ENCODE results near the gene RNF167. TPM values are rescaled to one million over a fixed set of nuclear protein-coding genes. Genes with fewer than 3 reads are reported as not detected.

RNF167 gene
- total and polyA plus RNA-seq, 2 of the 13 experiments (the other 11 are each of a cell fraction or from before 2014, with no cell fraction given): 44.1 to 45.4 TPM

DNA sequence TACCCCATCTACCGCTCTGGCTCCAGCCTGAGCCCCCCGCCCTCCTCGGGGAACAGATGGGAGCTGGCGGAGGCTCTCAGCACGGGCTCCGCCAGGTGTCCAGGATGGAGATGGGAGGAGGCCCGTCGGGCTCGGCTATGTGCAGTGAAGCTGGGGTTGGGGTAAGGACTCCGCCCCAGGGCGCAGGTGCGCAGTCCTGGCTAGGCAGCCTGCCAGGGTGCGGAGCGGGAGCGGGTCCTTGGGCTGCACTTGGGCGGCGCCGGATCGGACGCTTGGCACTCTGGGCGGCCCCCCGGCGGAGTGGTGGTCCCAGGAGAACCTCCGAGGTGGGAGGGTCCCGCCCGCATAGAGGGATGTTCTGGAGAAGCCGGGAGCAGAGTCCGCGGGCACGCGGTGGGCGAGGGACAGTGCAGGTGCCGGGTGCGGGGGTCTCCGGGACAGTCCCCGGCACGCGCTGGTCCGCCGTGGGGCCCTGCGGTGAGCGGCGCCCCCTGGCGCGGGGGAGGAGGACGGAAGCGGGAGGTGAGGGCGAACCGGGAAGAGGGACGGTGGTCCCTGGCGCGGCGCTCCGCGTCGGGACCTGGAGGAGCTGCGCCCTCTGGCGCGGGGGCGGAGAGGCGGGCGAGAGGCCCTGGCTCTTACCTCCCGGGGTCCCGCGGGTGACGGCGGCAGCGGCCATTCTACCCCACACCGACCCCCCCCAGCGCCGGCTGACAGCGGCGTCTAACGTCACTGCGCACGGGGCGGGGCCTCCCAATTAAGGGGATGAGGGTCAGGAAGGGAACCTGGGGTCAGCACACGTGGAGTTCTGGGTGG lies 47.1 kb downstream of the RNF167 start, which contains the start of gene CAMTA2 (continued):
- TF ChIP-seq, protein P1, sequence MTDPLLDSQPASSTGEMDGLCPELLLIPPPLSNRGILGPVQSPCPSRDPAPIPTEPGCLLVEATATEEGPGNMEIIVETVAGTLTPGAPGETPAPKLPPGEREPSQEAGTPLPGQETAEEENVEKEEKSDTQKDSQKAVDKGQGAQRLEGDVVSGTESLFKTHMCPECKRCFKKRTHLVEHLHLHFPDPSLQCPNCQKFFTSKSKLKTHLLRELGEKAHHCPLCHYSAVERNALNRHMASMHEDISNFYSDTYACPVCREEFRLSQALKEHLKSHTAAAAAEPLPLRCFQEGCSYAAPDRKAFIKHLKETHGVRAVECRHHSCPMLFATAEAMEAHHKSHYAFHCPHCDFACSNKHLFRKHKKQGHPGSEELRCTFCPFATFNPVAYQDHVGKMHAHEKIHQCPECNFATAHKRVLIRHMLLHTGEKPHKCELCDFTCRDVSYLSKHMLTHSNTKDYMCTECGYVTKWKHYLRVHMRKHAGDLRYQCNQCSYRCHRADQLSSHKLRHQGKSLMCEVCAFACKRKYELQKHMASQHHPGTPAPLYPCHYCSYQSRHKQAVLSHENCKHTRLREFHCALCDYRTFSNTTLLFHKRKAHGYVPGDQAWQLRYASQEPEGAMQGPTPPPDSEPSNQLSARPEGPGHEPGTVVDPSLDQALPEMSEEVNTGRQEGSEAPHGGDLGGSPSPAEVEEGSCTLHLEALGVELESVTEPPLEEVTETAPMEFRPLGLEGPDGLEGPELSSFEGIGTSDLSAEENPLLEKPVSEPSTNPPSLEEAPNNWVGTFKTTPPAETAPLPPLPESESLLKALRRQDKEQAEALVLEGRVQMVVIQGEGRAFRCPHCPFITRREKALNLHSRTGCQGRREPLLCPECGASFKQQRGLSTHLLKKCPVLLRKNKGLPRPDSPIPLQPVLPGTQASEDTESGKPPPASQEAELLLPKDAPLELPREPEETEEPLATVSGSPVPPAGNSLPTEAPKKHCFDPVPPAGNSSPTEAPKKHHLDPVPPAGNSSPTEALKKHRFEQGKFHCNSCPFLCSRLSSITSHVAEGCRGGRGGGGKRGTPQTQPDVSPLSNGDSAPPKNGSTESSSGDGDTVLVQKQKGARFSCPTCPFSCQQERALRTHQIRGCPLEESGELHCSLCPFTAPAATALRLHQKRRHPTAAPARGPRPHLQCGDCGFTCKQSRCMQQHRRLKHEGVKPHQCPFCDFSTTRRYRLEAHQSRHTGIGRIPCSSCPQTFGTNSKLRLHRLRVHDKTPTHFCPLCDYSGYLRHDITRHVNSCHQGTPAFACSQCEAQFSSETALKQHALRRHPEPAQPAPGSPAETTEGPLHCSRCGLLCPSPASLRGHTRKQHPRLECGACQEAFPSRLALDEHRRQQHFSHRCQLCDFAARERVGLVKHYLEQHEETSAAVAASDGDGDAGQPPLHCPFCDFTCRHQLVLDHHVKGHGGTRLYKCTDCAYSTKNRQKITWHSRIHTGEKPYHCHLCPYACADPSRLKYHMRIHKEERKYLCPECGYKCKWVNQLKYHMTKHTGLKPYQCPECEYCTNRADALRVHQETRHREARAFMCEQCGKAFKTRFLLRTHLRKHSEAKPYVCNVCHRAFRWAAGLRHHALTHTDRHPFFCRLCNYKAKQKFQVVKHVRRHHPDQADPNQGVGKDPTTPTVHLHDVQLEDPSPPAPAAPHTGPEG (CRISPR knock-in tag; IDR thresholded peaks at IDR 0.05): peak; percentile 83
- TF ChIP-seq, protein P2, sequence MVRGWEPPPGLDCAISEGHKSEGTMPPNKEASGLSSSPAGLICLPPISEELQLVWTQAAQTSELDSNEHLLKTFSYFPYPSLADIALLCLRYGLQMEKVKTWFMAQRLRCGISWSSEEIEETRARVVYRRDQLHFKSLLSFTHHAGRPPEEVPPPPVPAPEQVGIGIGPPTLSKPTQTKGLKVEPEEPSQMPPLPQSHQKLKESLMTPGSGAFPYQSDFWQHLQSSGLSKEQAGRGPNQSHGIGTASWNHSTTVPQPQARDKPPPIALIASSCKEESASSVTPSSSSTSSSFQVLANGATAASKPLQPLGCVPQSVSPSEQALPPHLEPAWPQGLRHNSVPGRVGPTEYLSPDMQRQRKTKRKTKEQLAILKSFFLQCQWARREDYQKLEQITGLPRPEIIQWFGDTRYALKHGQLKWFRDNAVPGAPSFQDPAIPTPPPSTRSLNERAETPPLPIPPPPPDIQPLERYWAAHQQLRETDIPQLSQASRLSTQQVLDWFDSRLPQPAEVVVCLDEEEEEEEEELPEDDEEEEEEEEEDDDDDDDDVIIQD (CRISPR knock-in tag; IDR thresholded peaks at IDR 0.05; ENCODE audit: low read depth): peak; percentile 31; the same call in 1 of the 2 replicates
- TF ChIP-seq ZNF274 (CRISPR knock-in tag; IDR thresholded peaks at IDR 0.05): peak; percentile 53
- TF ChIP-seq, protein P3, sequence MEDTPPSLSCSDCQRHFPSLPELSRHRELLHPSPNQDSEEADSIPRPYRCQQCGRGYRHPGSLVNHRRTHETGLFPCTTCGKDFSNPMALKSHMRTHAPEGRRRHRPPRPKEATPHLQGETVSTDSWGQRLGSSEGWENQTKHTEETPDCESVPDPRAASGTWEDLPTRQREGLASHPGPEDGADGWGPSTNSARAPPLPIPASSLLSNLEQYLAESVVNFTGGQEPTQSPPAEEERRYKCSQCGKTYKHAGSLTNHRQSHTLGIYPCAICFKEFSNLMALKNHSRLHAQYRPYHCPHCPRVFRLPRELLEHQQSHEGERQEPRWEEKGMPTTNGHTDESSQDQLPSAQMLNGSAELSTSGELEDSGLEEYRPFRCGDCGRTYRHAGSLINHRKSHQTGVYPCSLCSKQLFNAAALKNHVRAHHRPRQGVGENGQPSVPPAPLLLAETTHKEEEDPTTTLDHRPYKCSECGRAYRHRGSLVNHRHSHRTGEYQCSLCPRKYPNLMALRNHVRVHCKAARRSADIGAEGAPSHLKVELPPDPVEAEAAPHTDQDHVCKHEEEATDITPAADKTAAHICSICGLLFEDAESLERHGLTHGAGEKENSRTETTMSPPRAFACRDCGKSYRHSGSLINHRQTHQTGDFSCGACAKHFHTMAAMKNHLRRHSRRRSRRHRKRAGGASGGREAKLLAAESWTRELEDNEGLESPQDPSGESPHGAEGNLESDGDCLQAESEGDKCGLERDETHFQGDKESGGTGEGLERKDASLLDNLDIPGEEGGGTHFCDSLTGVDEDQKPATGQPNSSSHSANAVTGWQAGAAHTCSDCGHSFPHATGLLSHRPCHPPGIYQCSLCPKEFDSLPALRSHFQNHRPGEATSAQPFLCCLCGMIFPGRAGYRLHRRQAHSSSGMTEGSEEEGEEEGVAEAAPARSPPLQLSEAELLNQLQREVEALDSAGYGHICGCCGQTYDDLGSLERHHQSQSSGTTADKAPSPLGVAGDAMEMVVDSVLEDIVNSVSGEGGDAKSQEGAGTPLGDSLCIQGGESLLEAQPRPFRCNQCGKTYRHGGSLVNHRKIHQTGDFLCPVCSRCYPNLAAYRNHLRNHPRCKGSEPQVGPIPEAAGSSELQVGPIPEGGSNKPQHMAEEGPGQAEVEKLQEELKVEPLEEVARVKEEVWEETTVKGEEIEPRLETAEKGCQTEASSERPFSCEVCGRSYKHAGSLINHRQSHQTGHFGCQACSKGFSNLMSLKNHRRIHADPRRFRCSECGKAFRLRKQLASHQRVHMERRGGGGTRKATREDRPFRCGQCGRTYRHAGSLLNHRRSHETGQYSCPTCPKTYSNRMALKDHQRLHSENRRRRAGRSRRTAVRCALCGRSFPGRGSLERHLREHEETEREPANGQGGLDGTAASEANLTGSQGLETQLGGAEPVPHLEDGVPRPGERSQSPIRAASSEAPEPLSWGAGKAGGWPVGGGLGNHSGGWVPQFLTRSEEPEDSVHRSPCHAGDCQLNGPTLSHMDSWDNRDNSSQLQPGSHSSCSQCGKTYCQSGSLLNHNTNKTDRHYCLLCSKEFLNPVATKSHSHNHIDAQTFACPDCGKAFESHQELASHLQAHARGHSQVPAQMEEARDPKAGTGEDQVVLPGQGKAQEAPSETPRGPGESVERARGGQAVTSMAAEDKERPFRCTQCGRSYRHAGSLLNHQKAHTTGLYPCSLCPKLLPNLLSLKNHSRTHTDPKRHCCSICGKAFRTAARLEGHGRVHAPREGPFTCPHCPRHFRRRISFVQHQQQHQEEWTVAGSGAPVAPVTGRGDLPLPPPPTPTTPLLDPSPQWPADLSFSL (CRISPR knock-in tag; IDR thresholded peaks at IDR 0.05): no peak; the same call in 1 of the 2 replicates
- TF ChIP-seq, protein P4, sequence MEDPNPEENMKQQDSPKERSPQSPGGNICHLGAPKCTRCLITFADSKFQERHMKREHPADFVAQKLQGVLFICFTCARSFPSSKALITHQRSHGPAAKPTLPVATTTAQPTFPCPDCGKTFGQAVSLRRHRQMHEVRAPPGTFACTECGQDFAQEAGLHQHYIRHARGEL (CRISPR knock-in tag; IDR thresholded peaks at IDR 0.05): no peak
- TF ChIP-seq KAT8 (CRISPR knock-in tag; IDR thresholded peaks at IDR 0.05): peak; percentile 87
- no peak; the same call in 1 of the 2 replicates for TF ChIP-seq BCL6 (CRISPR knock-in tag; IDR thresholded peaks at IDR 0.05)
- 0 out of 2 replicates have a peak, but pooled peaks have one; percentile 21 for TF ChIP-seq ZFP1 (CRISPR knock-in tag; IDR thresholded peaks at IDR 0.05)
- TF ChIP-seq PHF5A (CRISPR knock-in tag; IDR thresholded peaks at IDR 0.05; ENCODE audit: low read depth, unreplicated experiment): no peak
- TF ChIP-seq HOXA7 (CRISPR knock-in tag; IDR thresholded peaks at IDR 0.05): no peak
- no peak for TF ChIP-seq EED (CRISPR knock-in tag; IDR thresholded peaks at IDR 0.05)
- TF ChIP-seq FIP1L1 (IDR thresholded peaks at IDR 0.05; ENCODE audit: borderline replicate concordance, insufficient read depth, low read depth, low read length): no peak
- no peak for TF ChIP-seq SMYD3 (CRISPR knock-in tag; IDR thresholded peaks at IDR 0.05)

All from HepG2 (cell line).